ENCODE results near the gene LRP1-AS.

Gene LRP1-AS

DNA sequence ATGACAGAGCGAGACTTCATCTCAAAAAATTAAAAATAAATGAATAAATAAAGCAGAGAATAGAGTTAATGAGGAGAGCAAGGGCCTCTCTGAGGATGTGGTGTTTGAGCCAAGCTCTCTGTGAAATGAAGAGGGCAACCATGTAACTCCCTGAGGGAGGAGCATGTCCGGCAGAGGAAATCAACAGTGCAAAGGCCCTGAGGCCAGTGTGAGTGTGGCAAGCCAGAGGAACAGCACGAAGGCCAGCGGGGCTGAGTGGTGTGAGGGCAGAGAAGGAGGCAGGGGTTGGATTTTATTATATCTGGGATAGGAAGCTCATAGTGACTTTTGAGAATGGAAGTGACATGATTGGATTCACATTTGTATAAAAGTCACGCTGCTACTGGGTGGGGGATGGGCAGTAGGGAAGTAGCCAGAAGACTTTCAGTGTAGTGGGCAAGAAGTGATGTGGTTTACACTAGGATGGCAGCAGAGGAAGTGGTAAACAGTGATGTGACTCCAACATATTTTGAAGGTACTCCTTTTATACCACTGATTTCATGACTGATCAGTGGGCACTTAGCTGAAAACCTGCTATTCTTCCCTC lies 10.3 kb upstream of the LRP1-AS start:
- no peaks in the 10 kb centered on the region for H3K27me3 ChIP-seq (replicated peaks)
- TF ChIP-seq, protein P1, sequence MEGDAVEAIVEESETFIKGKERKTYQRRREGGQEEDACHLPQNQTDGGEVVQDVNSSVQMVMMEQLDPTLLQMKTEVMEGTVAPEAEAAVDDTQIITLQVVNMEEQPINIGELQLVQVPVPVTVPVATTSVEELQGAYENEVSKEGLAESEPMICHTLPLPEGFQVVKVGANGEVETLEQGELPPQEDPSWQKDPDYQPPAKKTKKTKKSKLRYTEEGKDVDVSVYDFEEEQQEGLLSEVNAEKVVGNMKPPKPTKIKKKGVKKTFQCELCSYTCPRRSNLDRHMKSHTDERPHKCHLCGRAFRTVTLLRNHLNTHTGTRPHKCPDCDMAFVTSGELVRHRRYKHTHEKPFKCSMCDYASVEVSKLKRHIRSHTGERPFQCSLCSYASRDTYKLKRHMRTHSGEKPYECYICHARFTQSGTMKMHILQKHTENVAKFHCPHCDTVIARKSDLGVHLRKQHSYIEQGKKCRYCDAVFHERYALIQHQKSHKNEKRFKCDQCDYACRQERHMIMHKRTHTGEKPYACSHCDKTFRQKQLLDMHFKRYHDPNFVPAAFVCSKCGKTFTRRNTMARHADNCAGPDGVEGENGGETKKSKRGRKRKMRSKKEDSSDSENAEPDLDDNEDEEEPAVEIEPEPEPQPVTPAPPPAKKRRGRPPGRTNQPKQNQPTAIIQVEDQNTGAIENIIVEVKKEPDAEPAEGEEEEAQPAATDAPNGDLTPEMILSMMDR (IDR thresholded peaks at IDR 0.05; ENCODE audit: low read depth, low read length, missing control alignments), result no peak
- no peak overlapping the region for H3K27ac ChIP-seq
- in situ Hi-C loops (cut with HindIII; ENCODE audit: low pct_ligation_motif_present, low sequenced_read_pairs), result no loop called here
- peaks cover 89% of the 10 kb centered on the region for H3K36me3 ChIP-seq (replicated peaks)
- no peak overlapping the region for H3K4me3 ChIP-seq (ENCODE audit: low read depth, low read length)
- no peak for DNase-seq

DNA sequence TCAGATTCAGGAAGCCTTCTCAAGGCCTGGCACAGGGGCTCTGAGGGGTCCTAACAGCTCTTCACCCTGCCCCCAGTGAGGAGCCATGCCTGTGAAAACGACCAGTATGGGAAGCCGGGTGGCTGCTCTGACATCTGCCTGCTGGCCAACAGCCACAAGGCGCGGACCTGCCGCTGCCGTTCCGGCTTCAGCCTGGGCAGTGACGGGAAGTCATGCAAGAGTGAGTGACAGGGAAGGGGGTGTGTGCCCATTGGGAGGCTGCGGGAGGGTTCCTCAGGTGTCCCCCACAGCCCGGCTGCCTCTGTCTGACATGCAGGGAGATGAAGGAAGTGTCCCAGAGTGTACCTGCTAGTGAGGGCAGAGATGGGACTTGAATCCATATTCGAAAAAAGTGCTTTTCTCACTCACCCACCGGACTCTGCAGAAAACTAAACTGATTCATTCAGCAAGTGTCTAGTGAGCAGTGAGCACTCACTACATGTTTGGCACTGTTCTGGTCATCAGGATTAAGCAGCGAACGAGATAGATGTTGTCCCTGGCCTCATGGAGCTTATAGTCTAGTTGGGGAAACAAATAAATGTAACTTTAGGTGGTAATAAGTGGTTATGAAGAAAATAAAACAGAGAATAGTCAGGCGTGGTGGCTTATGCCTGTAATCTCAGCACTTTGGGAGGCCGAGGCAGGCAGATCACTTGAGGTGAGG lies 9.4 kb upstream of the LRP1-AS start:
- TF ChIP-seq, protein P1 (IDR thresholded peaks at IDR 0.05; ENCODE audit: low read depth, low read length, missing control alignments), result no peak
- Histone ChIP-seq H3K36me3 (replicated peaks) (peaks cover 80% of the 10 kb centered on the region), H3K27me3 (replicated peaks) (no peaks in the 10 kb centered on the region), H3K27ac (no peak overlapping the region), H3K4me3 (ENCODE audit: low read depth, low read length) (no peak overlapping the region)
- DNase-seq, result no peak
- in situ Hi-C loops (cut with HindIII; ENCODE audit: low pct_ligation_motif_present, low sequenced_read_pairs), result no loop called here

DNA sequence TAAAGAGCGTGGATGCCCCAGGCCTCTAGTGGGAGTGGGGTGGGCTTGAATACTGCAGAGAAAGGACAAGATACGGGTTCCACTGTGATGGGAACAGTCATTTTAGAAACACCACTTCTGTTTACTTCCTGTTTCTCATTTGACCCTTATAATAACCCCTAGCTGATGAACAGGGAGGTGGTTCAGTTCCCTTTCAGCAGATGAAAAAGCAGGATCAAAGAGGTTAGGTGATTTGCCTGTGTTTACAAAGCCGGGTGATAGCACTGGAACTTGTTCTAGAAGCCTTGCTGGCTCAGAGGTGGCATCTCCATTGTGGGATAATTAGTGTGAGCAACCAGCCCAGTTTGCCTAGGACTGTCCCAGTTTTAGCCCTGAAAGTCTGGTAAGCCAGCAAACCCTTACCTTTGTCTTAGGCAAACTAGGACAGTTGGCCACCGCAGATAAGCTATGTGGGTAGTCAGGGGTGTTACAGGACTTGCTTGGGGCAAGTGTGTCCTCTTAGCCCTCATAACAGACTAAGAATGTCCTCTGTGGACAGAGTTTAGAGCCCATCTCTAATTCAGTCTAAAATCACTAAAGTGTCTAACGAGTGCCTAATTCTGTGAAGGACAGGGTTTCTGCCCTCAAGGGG lies 7.5 kb upstream of the LRP1-AS start:
- H3K4me3 ChIP-seq (ENCODE audit: low read depth, low read length), result no peak overlapping the region
- TF ChIP-seq, protein P1 (IDR thresholded peaks at IDR 0.05; ENCODE audit: low read depth, low read length, missing control alignments), result no peak
- H3K27me3 ChIP-seq (replicated peaks), result no peaks in the 10 kb centered on the region
- H3K27ac ChIP-seq, result no peak overlapping the region
- peaks cover 75% of the 10 kb centered on the region for H3K36me3 ChIP-seq (replicated peaks)
- no peak for DNase-seq
- in situ Hi-C loops (cut with HindIII; ENCODE audit: low pct_ligation_motif_present, low sequenced_read_pairs), result no loop called here

DNA sequence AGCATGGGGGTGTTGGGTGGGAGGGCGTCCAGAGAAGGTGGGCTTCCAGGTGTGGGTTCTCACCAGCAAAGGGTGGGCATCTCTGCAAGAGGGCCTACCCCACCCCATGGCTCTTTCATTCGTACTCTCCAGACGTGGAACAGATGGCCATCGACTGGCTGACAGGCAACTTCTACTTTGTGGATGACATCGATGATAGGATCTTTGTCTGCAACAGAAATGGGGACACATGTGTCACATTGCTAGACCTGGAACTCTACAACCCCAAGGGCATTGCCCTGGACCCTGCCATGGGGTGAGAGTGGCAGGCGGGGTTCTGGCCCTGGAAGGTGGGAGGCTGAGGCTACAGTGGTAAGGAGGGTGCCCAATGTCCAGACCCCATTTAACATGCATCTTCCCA lies 6.7 kb upstream of the LRP1-AS start:
- in situ Hi-C loops (cut with HindIII; ENCODE audit: low pct_ligation_motif_present, low sequenced_read_pairs), result no loop called here
- peaks cover 72% of the 10 kb centered on the region for H3K36me3 ChIP-seq (replicated peaks)
- H3K27ac ChIP-seq, result no peak overlapping the region
- H3K27me3 ChIP-seq (replicated peaks), result no peaks in the 10 kb centered on the region
- TF ChIP-seq, protein P1 (IDR thresholded peaks at IDR 0.05; ENCODE audit: low read depth, low read length, missing control alignments), result no peak
- H3K4me3 ChIP-seq (ENCODE audit: low read depth, low read length), result no peak overlapping the region
- no peak for DNase-seq

DNA sequence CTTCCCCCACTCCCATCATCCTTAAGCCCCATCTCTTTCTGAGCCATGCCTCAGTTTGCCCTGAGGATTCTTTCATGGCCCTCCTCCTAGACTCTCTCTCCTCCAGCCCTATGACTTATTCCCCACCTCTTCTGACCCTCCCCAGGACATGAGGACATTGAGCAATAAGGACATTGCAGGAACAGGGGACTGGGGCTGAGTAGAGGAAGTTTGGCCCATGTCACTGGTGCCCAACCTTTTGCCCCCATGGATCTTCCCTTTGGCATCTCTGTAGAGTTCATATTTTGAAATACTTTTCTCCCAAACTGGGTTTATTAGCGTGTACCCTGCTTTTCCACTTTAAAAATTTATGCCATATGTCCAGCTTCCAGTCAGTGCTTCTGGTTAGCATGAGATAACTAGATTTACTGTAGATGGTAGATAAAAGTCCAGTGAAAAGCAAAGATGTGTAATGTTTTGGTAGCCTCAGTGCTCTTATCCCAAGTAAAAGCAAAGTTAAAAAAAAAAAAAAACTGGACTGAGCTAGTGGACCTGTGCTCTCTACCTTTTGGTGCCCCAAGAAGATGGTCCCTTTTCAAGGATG lies 6.1 kb upstream of the LRP1-AS start:
- TF ChIP-seq, protein P1 (IDR thresholded peaks at IDR 0.05; ENCODE audit: low read depth, low read length, missing control alignments), result no peak
- Histone ChIP-seq H3K4me3 (ENCODE audit: low read depth, low read length) (no peak overlapping the region), H3K27ac (no peak overlapping the region), H3K27me3 (replicated peaks) (no peaks in the 10 kb centered on the region), H3K36me3 (replicated peaks) (peaks cover 67% of the 10 kb centered on the region)
- in situ Hi-C loops (cut with HindIII; ENCODE audit: low pct_ligation_motif_present, low sequenced_read_pairs), result no loop called here
- DNase-seq, result no peak
